HUES64 (cell line): Measurements from ENCODE around the gene PXYLP1.

Source experiments
- H3K27ac ChIP-seq: 2 replicates; pipeline ENCODE4 v1.7.0; 2013; ENCODE audit warnings: low read depth, low read length, inconsistent platforms
- H3K27me3 ChIP-seq: 2 replicates; pipeline ENCODE4 v1.6.1; 2013; ENCODE audit warnings: mild to moderate bottlenecking, low read length; ENCODE audit not compliant: insufficient read depth
- H3K36me3 ChIP-seq: 2 replicates; pipeline ENCODE4 v1.6.1; 2013; ENCODE audit warnings: mild to moderate bottlenecking, low read length; ENCODE audit not compliant: insufficient read depth
- H3K4me1 ChIP-seq: 2 replicates; pipeline ENCODE4 v1.6.1; 2013; ENCODE audit warnings: mild to moderate bottlenecking, low read length, moderate library complexity; ENCODE audit not compliant: insufficient read depth
- H3K4me3 ChIP-seq: 2 replicates; pipeline ENCODE4 v1.5.1; 2013; ENCODE audit warnings: mild to moderate bottlenecking, low read length, moderate library complexity
- H3K9ac ChIP-seq: 2 replicates; pipeline ENCODE4 v1.6.1; 2013; ENCODE audit warnings: mild to moderate bottlenecking, low read depth, low read length
- H3K9me3 ChIP-seq: 2 replicates; pipeline ENCODE4 v1.6.1; 2013; ENCODE audit warnings: low read depth, low read length; ENCODE audit not compliant: insufficient read depth
- WGBS: fragments of 150-250, 120-280 bp; methylation state at CpG from one replicate; pipeline ENCODE4 v1.1.7; 2013; ENCODE audit warnings: missing lambda C conversion rate; 5-methylcytosine and 5-hydroxymethylcytosine counted together

PXYLP1 gene

GRCh38 chr3:141212101-141212500 lies 19.5 kb upstream of the PXYLP1 start:
- Histone ChIP-seq H3K27ac (no peak overlapping the region), H3K36me3 (no peaks in the 10 kb centered on the region), H3K4me1 (peaks cover 5% of the 10 kb centered on the region; the same call in 1 of the 2 replicates), H3K27me3 (no peaks in the 10 kb centered on the region), H3K9ac (no peak overlapping the region), H3K4me3 (no peak overlapping the region), H3K9me3 (no peaks in the 10 kb centered on the region)
- WGBS = 78% methylated on average over 2 of the region's 2 CpGs

GRCh38 chr3:141212555-141212954 lies 19.1 kb upstream of the PXYLP1 start:
- H3K9ac ChIP-seq = no peak overlapping the region
- H3K9me3 ChIP-seq = no peaks in the 10 kb centered on the region
- H3K27ac ChIP-seq = no peak overlapping the region
- no peak overlapping the region for H3K4me3 ChIP-seq
- no peaks in the 10 kb centered on the region for H3K36me3 ChIP-seq
- no peaks in the 10 kb centered on the region for H3K27me3 ChIP-seq
- H3K4me1 ChIP-seq = peaks cover 5% of the 10 kb centered on the region; the same call in 1 of the 2 replicates

- H3K9ac ChIP-seq = no peak overlapping the region
- H3K4me3 ChIP-seq = no peak overlapping the region
- no peaks in the 10 kb centered on the region for H3K27me3 ChIP-seq
- 49% methylated on average over 2 of the region's 2 CpGs for WGBS
- no peaks in the 10 kb centered on the region for H3K9me3 ChIP-seq
- no peak overlapping the region for H3K27ac ChIP-seq
- no peaks in the 10 kb centered on the region for H3K36me3 ChIP-seq
- H3K4me1 ChIP-seq = peaks cover 5% of the 10 kb centered on the region; the same call in 1 of the 2 replicates
Observed at GRCh38 chr3:141216975-141217374, 14.7 kb upstream of the PXYLP1 start.

- Histone ChIP-seq H3K27ac (no peak overlapping the region), H3K27me3 (no peaks in the 10 kb centered on the region), H3K4me1 (peaks cover 5% of the 10 kb centered on the region; the same call in 1 of the 2 replicates), H3K9me3 (no peaks in the 10 kb centered on the region), H3K36me3 (no peaks in the 10 kb centered on the region), H3K9ac (no peak overlapping the region), H3K4me3 (no peak overlapping the region)
- 88% methylated on average over 2 of the region's 2 CpGs for WGBS
Observed at GRCh38 chr3:141217389-141217788, 14.2 kb upstream of the PXYLP1 start.

GRCh38 chr3:141218162-141218835 lies 13.3 kb upstream of the PXYLP1 start:
- Histone ChIP-seq H3K9me3 (peaks cover 2% of the 10 kb centered on the region; the same call in 1 of the 2 replicates), H3K4me1 (peaks cover 5% of the 10 kb centered on the region; the same call in 1 of the 2 replicates), H3K4me3 (no peak overlapping the region), H3K27ac (no peak overlapping the region), H3K36me3 (no peaks in the 10 kb centered on the region), H3K9ac (no peak overlapping the region), H3K27me3 (no peaks in the 10 kb centered on the region)
- 42% methylated on average over 2 of the region's 2 CpGs for WGBS

GRCh38 chr3:141218926-141219325 lies 12.7 kb upstream of the PXYLP1 start:
- 84% methylated on average over 2 of the region's 2 CpGs for WGBS
- H3K4me1 ChIP-seq = peaks cover 5% of the 10 kb centered on the region; the same call in 1 of the 2 replicates
- H3K9ac ChIP-seq = no peak overlapping the region
- no peaks in the 10 kb centered on the region for H3K36me3 ChIP-seq
- no peaks in the 10 kb centered on the region for H3K27me3 ChIP-seq
- H3K27ac ChIP-seq = no peak overlapping the region
- H3K4me3 ChIP-seq = no peak overlapping the region
- peaks cover 6% of the 10 kb centered on the region; the same call in 1 of the 2 replicates for H3K9me3 ChIP-seq

GRCh38 chr3:141223673-141224166 lies 7.9 kb upstream of the PXYLP1 start:
- WGBS = no CpG with 5 or more reads among the region's 2 CpGs
- Histone ChIP-seq H3K4me1 (peaks cover 16% of the 10 kb centered on the region), H3K9me3 (peaks cover 6% of the 10 kb centered on the region; the same call in 1 of the 2 replicates)

GRCh38 chr3:141225939-141226338 lies 5.7 kb upstream of the PXYLP1 start:
- peaks cover 6% of the 10 kb centered on the region; the same call in 1 of the 2 replicates for H3K9me3 ChIP-seq
- no peak overlapping the region for H3K4me3 ChIP-seq

More at GRCh38 chr3:141223673-141224166, 7.9 kb upstream of the PXYLP1 start:
- no peak overlapping the region for H3K27ac ChIP-seq
- no peaks in the 10 kb centered on the region for H3K27me3 ChIP-seq
- H3K9ac ChIP-seq = no peak overlapping the region
- no peaks in the 10 kb centered on the region for H3K36me3 ChIP-seq
- no peak overlapping the region for H3K4me3 ChIP-seq

GRCh38 chr3:141227216-141227615 lies 4.4 kb upstream of the PXYLP1 start:
- no peak overlapping the region for H3K9ac ChIP-seq
- H3K27ac ChIP-seq = no peak overlapping the region
- peaks cover 13% of the 10 kb centered on the region for H3K27me3 ChIP-seq
- H3K4me3 ChIP-seq = no peak overlapping the region
- H3K4me1 ChIP-seq = peaks cover 27% of the 10 kb centered on the region
- WGBS = 86% methylated on average over 3 of the region's 3 CpGs
- H3K9me3 ChIP-seq = peaks cover 6% of the 10 kb centered on the region; the same call in 1 of the 2 replicates
- no peaks in the 10 kb centered on the region for H3K36me3 ChIP-seq

More at GRCh38 chr3:141225939-141226338, 5.7 kb upstream of the PXYLP1 start:
- no peaks in the 10 kb centered on the region for H3K36me3 ChIP-seq
- peaks cover 26% of the 10 kb centered on the region for H3K4me1 ChIP-seq
- no peak overlapping the region for H3K27ac ChIP-seq
- peaks cover 12% of the 10 kb centered on the region for H3K27me3 ChIP-seq
- no peak overlapping the region for H3K9ac ChIP-seq

- peaks cover 30% of the 10 kb centered on the region for H3K4me1 ChIP-seq
- no peak overlapping the region for H3K9ac ChIP-seq
- no peak overlapping the region for H3K4me3 ChIP-seq
- H3K27me3 ChIP-seq = peaks cover 18% of the 10 kb centered on the region
- peaks cover 6% of the 10 kb centered on the region; the same call in 1 of the 2 replicates for H3K9me3 ChIP-seq
- H3K36me3 ChIP-seq = no peaks in the 10 kb centered on the region
- H3K27ac ChIP-seq = no peak overlapping the region
Observed at GRCh38 chr3:141227752-141228151, 3.9 kb upstream of the PXYLP1 start.

- Histone ChIP-seq H3K9me3 (peaks cover 3% of the 10 kb centered on the region; the same call in 1 of the 2 replicates), H3K9ac (no peak overlapping the region), H3K27me3 (peaks cover 24% of the 10 kb centered on the region), H3K4me3 (no peak overlapping the region), H3K4me1 (peaks cover 31% of the 10 kb centered on the region), H3K27ac (no peak overlapping the region), H3K36me3 (no peaks in the 10 kb centered on the region)
- WGBS = 89% methylated on average over 2 of the region's 2 CpGs
Observed at GRCh38 chr3:141228395-141228794, 3.2 kb upstream of the PXYLP1 start.
